ENCODE data around the gene CFAP99.

- TF ChIP-seq CTCF (IDR thresholded peaks at IDR 0.05), result no peak
- TF ChIP-seq POLR2A (IDR thresholded peaks at IDR 0.05), result no peak
- TF ChIP-seq EP300 (IDR thresholded peaks at IDR 0.05), result no peak
- TF ChIP-seq POLR2AphosphoS5 (IDR thresholded peaks at IDR 0.05), result no peak
Measured at GRCh38 chr4:2407991-2408342, 10.8 kb upstream of the CFAP99 start.
